ENCODE data around the gene ACYP1.

DNA sequence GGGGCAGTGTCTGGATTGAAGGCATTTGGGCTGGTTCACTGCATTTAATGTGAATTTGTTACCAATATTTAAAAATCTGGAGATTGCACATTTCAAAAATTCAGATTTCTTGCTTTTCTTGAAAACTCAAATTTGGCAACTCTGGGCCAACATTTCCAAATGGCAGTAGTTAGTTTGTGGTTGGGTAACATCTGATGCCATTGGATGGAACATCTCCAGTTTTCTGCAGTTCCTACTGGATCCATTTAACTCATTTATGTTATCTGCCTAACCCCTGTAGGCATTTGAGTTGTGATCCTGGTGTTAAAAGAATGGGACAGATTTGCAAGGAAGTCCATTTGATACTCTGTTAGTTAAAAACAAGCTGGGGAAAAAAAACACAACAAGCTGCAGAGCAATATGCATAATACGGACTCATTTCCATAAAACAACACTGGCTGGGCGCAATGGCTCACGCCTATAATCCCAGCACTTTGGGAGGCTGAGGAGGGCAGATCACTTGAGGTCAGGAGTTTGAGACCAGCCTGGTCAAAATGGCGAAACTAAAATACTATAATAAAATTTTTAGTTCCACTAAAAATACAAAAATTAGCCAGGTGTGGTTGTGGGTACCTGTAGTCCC is 53.2 kb downstream of the ACYP1 start:
- TF ChIP-seq, protein P1, sequence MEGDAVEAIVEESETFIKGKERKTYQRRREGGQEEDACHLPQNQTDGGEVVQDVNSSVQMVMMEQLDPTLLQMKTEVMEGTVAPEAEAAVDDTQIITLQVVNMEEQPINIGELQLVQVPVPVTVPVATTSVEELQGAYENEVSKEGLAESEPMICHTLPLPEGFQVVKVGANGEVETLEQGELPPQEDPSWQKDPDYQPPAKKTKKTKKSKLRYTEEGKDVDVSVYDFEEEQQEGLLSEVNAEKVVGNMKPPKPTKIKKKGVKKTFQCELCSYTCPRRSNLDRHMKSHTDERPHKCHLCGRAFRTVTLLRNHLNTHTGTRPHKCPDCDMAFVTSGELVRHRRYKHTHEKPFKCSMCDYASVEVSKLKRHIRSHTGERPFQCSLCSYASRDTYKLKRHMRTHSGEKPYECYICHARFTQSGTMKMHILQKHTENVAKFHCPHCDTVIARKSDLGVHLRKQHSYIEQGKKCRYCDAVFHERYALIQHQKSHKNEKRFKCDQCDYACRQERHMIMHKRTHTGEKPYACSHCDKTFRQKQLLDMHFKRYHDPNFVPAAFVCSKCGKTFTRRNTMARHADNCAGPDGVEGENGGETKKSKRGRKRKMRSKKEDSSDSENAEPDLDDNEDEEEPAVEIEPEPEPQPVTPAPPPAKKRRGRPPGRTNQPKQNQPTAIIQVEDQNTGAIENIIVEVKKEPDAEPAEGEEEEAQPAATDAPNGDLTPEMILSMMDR (conservative IDR thresholded peaks at IDR 0.05; ENCODE audit: low read length): no peak
- TF ChIP-seq EZH2phosphoT487 (IDR thresholded peaks at IDR 0.05; ENCODE audit: borderline replicate concordance, low read depth, low read length): no peak
